ENCODE data around the gene MEGF11. TPM values are rescaled to one million over a fixed set of nuclear protein-coding genes. Genes with fewer than 3 reads are reported as not detected.

MEGF11 gene
- polyA plus RNA-seq, 1 of the 3 experiments (the other 2 are of a cell fraction): not detected

- no peak overlapping the region for H3K4me3 ChIP-seq (ENCODE audit: low read depth in 2 of 2, low read length in 1 of 2)
- ChIA-PET CTCF (interaction anchor here (0.6 kb wide), 1 partner anchor 173 kb away, joined by 3 read pairs; no protein-coding TSS in a partner anchor), POLR2A (no interaction called here)
- no peak overlapping the region for H3K27ac ChIP-seq (ENCODE audit: low read depth in 2 of 2, low read length in 1 of 2)
- H3K4me1 ChIP-seq (ENCODE audit: control insufficient read depth in 1 of 2, insufficient read depth in 2 of 2, low read depth in 1 of 2, low read length in 1 of 2): peaks cover 0 to 46% of the 10 kb centered on the region in 2 experiments; a peak in 2 of 4 replicates
- H2AFZ ChIP-seq (ENCODE audit: low read depth): no peak overlapping the region
- no peaks in the 10 kb centered on the region for H3F3A ChIP-seq (replicated peaks; ENCODE audit: insufficient read depth)
- no peaks in the 10 kb centered on the region for H3K36me3 ChIP-seq (replicated peaks in 1 of 2; ENCODE audit: control insufficient read depth in 1 of 2, insufficient read depth in 2 of 2, low read length in 1 of 2)
- H3K9me3 ChIP-seq: no peaks in the 10 kb centered on the region
- DNase-seq: no peak
- H3K9me2 ChIP-seq: no peaks in the 10 kb centered on the region
- WGBS (ENCODE audit: low lambda C conversion rate): 95% methylated on average over 1 of the region's 1 CpG
- no peaks in the 10 kb centered on the region for H3K79me2 ChIP-seq (ENCODE audit: insufficient read depth)
- H3K9ac ChIP-seq: no peak overlapping the region
- H4K20me1 ChIP-seq (ENCODE audit: insufficient read depth): no peaks in the 10 kb centered on the region
- H3K4me2 ChIP-seq: no peak overlapping the region
- no peak for TF ChIP-seq NRF1 (IDR thresholded peaks at IDR 0.05; ENCODE audit: low read depth, low read length)
- no peak for TF ChIP-seq FOXM1 (IDR thresholded peaks at IDR 0.05; ENCODE audit: low read depth)
- TF ChIP-seq JUND (IDR thresholded peaks at IDR 0.05): no peak
- TF ChIP-seq POLR2AphosphoS5 (IDR thresholded peaks at IDR 0.05; ENCODE audit: low read depth, low read length): no peak
- no peak for TF ChIP-seq NFIC (IDR thresholded peaks at IDR 0.05; ENCODE audit: borderline replicate concordance)
- TF ChIP-seq MEF2A (IDR thresholded peaks at IDR 0.05; ENCODE audit: borderline replicate concordance, low read depth): no peak
- no peak for TF ChIP-seq MXI1 (IDR thresholded peaks at IDR 0.05; ENCODE audit: low read depth, low read length)
- TF ChIP-seq GATA2 (CRISPR knock-in tag; IDR thresholded peaks at IDR 0.05): no peak
- peaks cover 19% of the 10 kb centered on the region; the same call in 1 of the 2 replicates for H3K27me3 ChIP-seq (ENCODE audit: insufficient read depth)
Measured at GRCh38 chr15:66135664-66136063, 117.9 kb downstream of the MEGF11 start.

DNA sequence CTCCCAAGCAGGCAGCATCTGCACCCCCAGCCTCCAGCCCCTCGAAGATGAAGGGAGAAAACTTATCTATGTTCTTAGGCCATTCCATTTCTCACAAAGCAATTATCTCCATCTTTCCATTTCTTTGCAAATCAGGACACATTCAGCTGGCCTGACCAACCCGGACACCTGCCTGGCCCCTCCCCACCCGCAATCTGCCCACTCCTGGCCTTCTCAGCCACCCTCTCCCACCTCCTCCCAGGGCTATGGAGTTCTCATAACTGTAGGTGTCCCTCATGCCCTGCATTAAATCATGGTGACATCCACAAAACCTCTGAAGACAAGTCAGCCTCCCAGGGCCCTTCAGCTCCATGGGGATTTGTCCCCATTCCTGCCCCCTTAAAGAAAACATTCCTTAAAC is 119.3 kb downstream of the MEGF11 start:
- no peak overlapping the region for H3K4me3 ChIP-seq (ENCODE audit: low read depth in 2 of 2, low read length in 1 of 2)
- no peaks in the 10 kb centered on the region for H3F3A ChIP-seq (replicated peaks; ENCODE audit: insufficient read depth)
- no peaks in the 10 kb centered on the region for H3K9me2 ChIP-seq
- POLR2A ChIA-PET: no interaction called here
- no peak overlapping the region for H2AFZ ChIP-seq (ENCODE audit: low read depth)
- 36% methylated on average over 3 of the region's 3 CpGs for WGBS (ENCODE audit: low lambda C conversion rate)
- no peaks in the 10 kb centered on the region for H4K20me1 ChIP-seq (ENCODE audit: insufficient read depth)
- no peak overlapping the region for H3K4me2 ChIP-seq
- no peaks in the 10 kb centered on the region for H3K9me3 ChIP-seq
- H3K27ac ChIP-seq (ENCODE audit: low read depth in 2 of 2, low read length in 1 of 2): no peak overlapping the region
- H3K36me3 ChIP-seq (replicated peaks in 1 of 2; ENCODE audit: control insufficient read depth in 1 of 2, insufficient read depth in 2 of 2, low read length in 1 of 2): no peaks in the 10 kb centered on the region
- CTCF ChIA-PET: no interaction called here
- TF ChIP-seq MXI1 (IDR thresholded peaks at IDR 0.05; ENCODE audit: low read depth, low read length): no peak
- no peak for TF ChIP-seq RAD21 (IDR thresholded peaks at IDR 0.05; ENCODE audit: low read length)
- TF ChIP-seq, protein P1, sequence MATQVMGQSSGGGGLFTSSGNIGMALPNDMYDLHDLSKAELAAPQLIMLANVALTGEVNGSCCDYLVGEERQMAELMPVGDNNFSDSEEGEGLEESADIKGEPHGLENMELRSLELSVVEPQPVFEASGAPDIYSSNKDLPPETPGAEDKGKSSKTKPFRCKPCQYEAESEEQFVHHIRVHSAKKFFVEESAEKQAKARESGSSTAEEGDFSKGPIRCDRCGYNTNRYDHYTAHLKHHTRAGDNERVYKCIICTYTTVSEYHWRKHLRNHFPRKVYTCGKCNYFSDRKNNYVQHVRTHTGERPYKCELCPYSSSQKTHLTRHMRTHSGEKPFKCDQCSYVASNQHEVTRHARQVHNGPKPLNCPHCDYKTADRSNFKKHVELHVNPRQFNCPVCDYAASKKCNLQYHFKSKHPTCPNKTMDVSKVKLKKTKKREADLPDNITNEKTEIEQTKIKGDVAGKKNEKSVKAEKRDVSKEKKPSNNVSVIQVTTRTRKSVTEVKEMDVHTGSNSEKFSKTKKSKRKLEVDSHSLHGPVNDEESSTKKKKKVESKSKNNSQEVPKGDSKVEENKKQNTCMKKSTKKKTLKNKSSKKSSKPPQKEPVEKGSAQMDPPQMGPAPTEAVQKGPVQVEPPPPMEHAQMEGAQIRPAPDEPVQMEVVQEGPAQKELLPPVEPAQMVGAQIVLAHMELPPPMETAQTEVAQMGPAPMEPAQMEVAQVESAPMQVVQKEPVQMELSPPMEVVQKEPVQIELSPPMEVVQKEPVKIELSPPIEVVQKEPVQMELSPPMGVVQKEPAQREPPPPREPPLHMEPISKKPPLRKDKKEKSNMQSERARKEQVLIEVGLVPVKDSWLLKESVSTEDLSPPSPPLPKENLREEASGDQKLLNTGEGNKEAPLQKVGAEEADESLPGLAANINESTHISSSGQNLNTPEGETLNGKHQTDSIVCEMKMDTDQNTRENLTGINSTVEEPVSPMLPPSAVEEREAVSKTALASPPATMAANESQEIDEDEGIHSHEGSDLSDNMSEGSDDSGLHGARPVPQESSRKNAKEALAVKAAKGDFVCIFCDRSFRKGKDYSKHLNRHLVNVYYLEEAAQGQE (IDR thresholded peaks at IDR 0.05; ENCODE audit: low read depth, low read length): no peak
- TF ChIP-seq RXRA (IDR thresholded peaks at IDR 0.05; ENCODE audit: borderline replicate concordance, low read depth): no peak
- no peak for TF ChIP-seq SMC3 (IDR thresholded peaks at IDR 0.05; ENCODE audit: low read depth, low read length)
- TF ChIP-seq RCOR1 (IDR thresholded peaks at IDR 0.05; ENCODE audit: low read length): no peak
- no peak for TF ChIP-seq EP300 (IDR thresholded peaks at IDR 0.05; ENCODE audit: borderline replicate concordance in 1 of 2, low read depth in 1 of 2, low read length in 1 of 2)
- peaks cover 0 to 39% of the 10 kb centered on the region in 2 experiments; a peak in 2 of 4 replicates for H3K4me1 ChIP-seq (ENCODE audit: control insufficient read depth in 1 of 2, insufficient read depth in 2 of 2, low read depth in 1 of 2, low read length in 1 of 2)
- no peaks in the 10 kb centered on the region for H3K79me2 ChIP-seq (ENCODE audit: insufficient read depth)
- DNase-seq: no peak
- H3K27me3 ChIP-seq (ENCODE audit: insufficient read depth): peaks cover 15% of the 10 kb centered on the region; the same call in 1 of the 2 replicates
- no peak overlapping the region for H3K9ac ChIP-seq
